ENCODE results near the gene SORCS2.

DNA sequence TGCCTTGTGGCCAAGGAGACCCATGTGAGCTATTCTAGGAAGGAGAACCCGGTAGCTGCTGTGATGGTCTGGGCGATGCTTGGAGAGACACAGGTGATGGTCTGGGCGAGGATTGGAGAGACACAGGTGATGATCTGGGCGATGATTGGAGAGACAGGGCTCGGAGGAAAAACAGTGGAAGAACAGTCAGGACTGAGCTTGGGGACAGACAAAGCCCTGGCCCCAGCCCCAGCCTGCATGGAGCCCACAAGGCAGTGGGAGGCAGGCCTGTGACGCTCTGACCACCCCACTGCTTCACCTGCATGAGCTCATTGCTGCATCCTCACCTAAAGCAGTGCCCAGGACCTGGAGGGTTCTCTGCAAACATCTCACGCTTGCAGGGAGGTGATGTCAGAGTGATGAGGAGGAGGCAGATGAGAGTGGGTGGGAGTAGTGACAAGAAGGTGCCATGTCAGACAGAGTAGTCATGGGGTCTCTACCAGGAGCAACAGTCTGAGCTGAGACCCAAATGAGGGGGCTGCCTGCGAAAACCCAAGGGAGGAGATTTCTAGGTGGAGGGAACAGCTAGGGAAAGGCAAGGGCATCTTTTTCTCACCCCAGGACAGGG, 278.3 kb downstream of the SORCS2 start:
- TF ChIP-seq TEAD4 (IDR thresholded peaks at IDR 0.05) (no peak), TAF1 (IDR thresholded peaks at IDR 0.05; ENCODE audit: low read depth) (no peak), RAD21 (IDR thresholded peaks at IDR 0.05; ENCODE audit: low read depth) (no peak), EP300 (IDR thresholded peaks at IDR 0.05; ENCODE audit: borderline replicate concordance) (no peak)
- TF ChIP-seq, protein P1, sequence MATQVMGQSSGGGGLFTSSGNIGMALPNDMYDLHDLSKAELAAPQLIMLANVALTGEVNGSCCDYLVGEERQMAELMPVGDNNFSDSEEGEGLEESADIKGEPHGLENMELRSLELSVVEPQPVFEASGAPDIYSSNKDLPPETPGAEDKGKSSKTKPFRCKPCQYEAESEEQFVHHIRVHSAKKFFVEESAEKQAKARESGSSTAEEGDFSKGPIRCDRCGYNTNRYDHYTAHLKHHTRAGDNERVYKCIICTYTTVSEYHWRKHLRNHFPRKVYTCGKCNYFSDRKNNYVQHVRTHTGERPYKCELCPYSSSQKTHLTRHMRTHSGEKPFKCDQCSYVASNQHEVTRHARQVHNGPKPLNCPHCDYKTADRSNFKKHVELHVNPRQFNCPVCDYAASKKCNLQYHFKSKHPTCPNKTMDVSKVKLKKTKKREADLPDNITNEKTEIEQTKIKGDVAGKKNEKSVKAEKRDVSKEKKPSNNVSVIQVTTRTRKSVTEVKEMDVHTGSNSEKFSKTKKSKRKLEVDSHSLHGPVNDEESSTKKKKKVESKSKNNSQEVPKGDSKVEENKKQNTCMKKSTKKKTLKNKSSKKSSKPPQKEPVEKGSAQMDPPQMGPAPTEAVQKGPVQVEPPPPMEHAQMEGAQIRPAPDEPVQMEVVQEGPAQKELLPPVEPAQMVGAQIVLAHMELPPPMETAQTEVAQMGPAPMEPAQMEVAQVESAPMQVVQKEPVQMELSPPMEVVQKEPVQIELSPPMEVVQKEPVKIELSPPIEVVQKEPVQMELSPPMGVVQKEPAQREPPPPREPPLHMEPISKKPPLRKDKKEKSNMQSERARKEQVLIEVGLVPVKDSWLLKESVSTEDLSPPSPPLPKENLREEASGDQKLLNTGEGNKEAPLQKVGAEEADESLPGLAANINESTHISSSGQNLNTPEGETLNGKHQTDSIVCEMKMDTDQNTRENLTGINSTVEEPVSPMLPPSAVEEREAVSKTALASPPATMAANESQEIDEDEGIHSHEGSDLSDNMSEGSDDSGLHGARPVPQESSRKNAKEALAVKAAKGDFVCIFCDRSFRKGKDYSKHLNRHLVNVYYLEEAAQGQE (IDR thresholded peaks at IDR 0.05; ENCODE audit: low read depth), result no peak
- TF ChIP-seq, protein P2, sequence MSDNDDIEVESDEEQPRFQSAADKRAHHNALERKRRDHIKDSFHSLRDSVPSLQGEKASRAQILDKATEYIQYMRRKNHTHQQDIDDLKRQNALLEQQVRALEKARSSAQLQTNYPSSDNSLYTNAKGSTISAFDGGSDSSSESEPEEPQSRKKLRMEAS (IDR thresholded peaks at IDR 0.05), result no peak

Measured in Ishikawa (cell line).